Body of pancreas (tissue), 4 donors: Measurements from ENCODE around the gene IPPK.

Experiments used
- POLR2A ChIP-seq, 3 donors: fragments of 450-650 bp; IDR thresholded peaks; one replicate each; pipeline ENCODE4 v1.6.1; 2016; ENCODE audit warnings: antibody characterized with exemption in 3 of 3, mild to moderate bottlenecking in 2 of 3
- TF ChIP-seq, protein P1 (sequence below), 7 experiments: fragments of 450-650 bp in 4 of 7; fragments of 200-600 bp in 3 of 7; sonication (generic) in 3 of 7; IDR thresholded peaks; one replicate each; pipeline ENCODE4 v1.5.1; 2016 to 2019; ENCODE audit warnings: antibody characterized with exemption in 7 of 7

DNA sequence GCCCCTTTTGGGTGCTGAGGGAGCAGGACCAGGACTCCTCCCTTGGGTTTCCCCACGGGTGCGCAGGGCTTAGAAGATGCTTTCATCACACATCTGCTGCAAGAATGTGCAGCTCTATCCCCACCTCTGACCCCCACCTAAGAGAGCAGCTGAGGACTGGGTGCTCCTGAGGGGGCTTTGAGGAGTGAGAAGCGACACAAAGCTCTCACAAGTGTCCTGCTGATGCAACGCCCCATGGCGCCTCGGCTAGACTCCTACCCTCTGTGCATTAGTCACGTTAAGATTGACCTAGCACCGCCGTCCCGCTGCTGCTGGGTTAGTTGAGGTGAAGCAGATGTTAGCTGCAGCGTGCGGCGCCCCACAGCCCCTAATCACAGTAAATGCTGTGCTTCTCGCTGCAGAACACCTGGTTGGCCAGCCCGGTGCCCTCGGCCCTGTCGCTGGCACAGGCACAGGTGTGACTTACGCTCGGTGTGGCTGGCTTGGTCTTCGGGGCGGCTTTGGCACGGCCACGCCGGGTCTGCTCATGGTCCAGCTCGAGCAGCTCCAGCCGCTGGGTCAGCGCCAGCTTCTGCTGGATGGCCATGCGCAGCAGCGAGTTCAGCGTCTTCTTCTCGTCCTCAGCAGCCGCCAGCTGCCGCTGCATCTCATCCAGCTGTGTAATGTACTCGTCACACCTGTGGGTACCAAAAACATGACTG, 45.0 kb upstream of the IPPK start:
- TF ChIP-seq, protein P1, sequence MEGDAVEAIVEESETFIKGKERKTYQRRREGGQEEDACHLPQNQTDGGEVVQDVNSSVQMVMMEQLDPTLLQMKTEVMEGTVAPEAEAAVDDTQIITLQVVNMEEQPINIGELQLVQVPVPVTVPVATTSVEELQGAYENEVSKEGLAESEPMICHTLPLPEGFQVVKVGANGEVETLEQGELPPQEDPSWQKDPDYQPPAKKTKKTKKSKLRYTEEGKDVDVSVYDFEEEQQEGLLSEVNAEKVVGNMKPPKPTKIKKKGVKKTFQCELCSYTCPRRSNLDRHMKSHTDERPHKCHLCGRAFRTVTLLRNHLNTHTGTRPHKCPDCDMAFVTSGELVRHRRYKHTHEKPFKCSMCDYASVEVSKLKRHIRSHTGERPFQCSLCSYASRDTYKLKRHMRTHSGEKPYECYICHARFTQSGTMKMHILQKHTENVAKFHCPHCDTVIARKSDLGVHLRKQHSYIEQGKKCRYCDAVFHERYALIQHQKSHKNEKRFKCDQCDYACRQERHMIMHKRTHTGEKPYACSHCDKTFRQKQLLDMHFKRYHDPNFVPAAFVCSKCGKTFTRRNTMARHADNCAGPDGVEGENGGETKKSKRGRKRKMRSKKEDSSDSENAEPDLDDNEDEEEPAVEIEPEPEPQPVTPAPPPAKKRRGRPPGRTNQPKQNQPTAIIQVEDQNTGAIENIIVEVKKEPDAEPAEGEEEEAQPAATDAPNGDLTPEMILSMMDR (IDR thresholded peaks at IDR 0.05) = no peak
- TF ChIP-seq POLR2A (IDR thresholded peaks at IDR 0.05) = no peak
